HepG2 (cell line): ENCODE results near the gene TTC28. TPM values are rescaled to one million over a fixed set of nuclear protein-coding genes. Genes with fewer than 3 reads are reported as not detected.

Source experiments
- ATAC-seq: fragments of 200-7000 bp; cut with Tn5 transposase; 3 replicates; pipeline ENCODE4 v1.9.1; 2020; ENCODE audit warnings: mild to moderate bottlenecking, moderate library complexity
- BruUV-seq: library from RNA; stranded (reverse); fragments of 400-500 nt; replicated peaks from 2 replicates; lab custom pipeline; 2021; lab: Mats Ljungman, UMichigan
- CTCF ChIA-PET: fragments of 300-600 bp; formaldehyde crosslinking; extraction: SDS; loops from one replicate; lab custom pipeline; 2021; ENCODE audit warnings: low total read pairs, inconsistent platforms, low intra/inter-chr PET ratio; lab: Yijun Ruan, JAX
- POLR2A ChIA-PET: fragments of 350-600 bp; sonication (Branson Sonifier 250); formaldehyde crosslinking; loops from one replicate; lab custom pipeline; 2020; ENCODE audit warnings: antibody characterized with exemption, inconsistent platforms; lab: Yijun Ruan, JAX
- DNase-seq: peaks from one replicate; pipeline ENCODE4 v3.0.0-alpha.2; 2015; ENCODE audit warnings: low spot score
- FAIRE-seq: peaks from 3 replicates; lab custom pipeline; 2011; peaks lifted over from hg19 to GRCh38; lab: Jason Lieb, UNC
- H2AFZ ChIP-seq: one replicate; pipeline ENCODE4 v1.6.1; 2011; ENCODE audit warnings: low read length, inconsistent platforms
- H3K27ac ChIP-seq: fragments of 300-600 bp; 3 replicates; pipeline ENCODE4 v1.8.0; 2011; ENCODE audit warnings: mixed run types, mild to moderate bottlenecking, mixed read lengths, low read length, inconsistent platforms; ENCODE audit not compliant: insufficient read depth; ENCODE audit errors: extremely low read length
- H3K27me3 ChIP-seq, 2 experiments: fragments of 200-600 bp in 1 of 2; 2 replicates in 1 of 2; 3 replicates in 1 of 2; pipeline versions ENCODE4 v1.6.0 to v1.8.0; 2011; ENCODE audit warnings: low read length in 2 of 2, mild to moderate bottlenecking in 2 of 2, moderate library complexity in 2 of 2, inconsistent platforms in 1 of 2; ENCODE audit not compliant: insufficient read depth in 2 of 2, control insufficient read depth in 1 of 2
- H3K36me3 ChIP-seq, 2 experiments: fragments of 200-600 bp in 1 of 2; replicated peaks in 1 of 2; 2 replicates in 1 of 2; 3 replicates in 1 of 2; pipeline versions ENCODE4 v1.5.1 to v1.8.0; 2011; ENCODE audit warnings: low read length in 2 of 2, inconsistent platforms in 1 of 2; ENCODE audit not compliant: insufficient read depth in 2 of 2, control insufficient read depth in 1 of 2
- H3K4me1 ChIP-seq: 2 replicates; pipeline ENCODE4 v1.5.1; 2012; ENCODE audit warnings: low read length, inconsistent platforms; ENCODE audit not compliant: insufficient read depth
- H3K4me2 ChIP-seq: 2 replicates; pipeline ENCODE4 v1.6.0; 2011; ENCODE audit warnings: low read depth, low read length, inconsistent platforms
- H3K4me3 ChIP-seq, 3 experiments: fragments of 200-600 bp in 1 of 3; sonication (generic), shearing (Covaris generic) in 1 of 3; replicated peaks in 1 of 3; 2 replicates each; pipeline ENCODE4 v1.5.1; 2011 to 2016; ENCODE audit warnings: low read length in 3 of 3, inconsistent platforms in 2 of 3, low read depth in 2 of 3, mild to moderate bottlenecking in 2 of 3, control low read depth in 1 of 3, mixed read lengths in 1 of 3; ENCODE audit not compliant: insufficient read depth in 1 of 3
- H3K79me2 ChIP-seq: one replicate; pipeline ENCODE4 v1.6.1; 2011; ENCODE audit warnings: low read length, inconsistent platforms; ENCODE audit not compliant: insufficient read depth
- H3K9ac ChIP-seq: 2 replicates; pipeline ENCODE4 v1.6.0; 2011; ENCODE audit warnings: mild to moderate bottlenecking, low read depth, low read length, inconsistent platforms; ENCODE audit not compliant: insufficient read depth
- H3K9me3 ChIP-seq: 2 replicates; pipeline ENCODE4 v1.5.1; 2012; ENCODE audit warnings: mild to moderate bottlenecking, low read length
- H4K20me1 ChIP-seq: 2 replicates; pipeline ENCODE4 v1.6.0; 2011; ENCODE audit warnings: inconsistent platforms, mild to moderate bottlenecking, low read length, moderate library complexity; ENCODE audit not compliant: insufficient read depth
- DR1 ChIP-seq: sonication (generic); formaldehyde crosslinking; IDR thresholded peaks from 2 replicates; pipeline ENCODE4 v1.8.0; 2021; ENCODE audit warnings: mild to moderate bottlenecking, missing genetic modification reagents, inconsistent platforms
- KDM5A ChIP-seq: fragments of 200-600 bp; sonication (generic); IDR thresholded peaks from 2 replicates; pipeline ENCODE4 v1.7.0; 2018; ENCODE audit warnings: antibody characterized with exemption, mild to moderate bottlenecking, low read length, borderline replicate concordance
- MAFG ChIP-seq: sonication (generic); formaldehyde crosslinking; IDR thresholded peaks from 2 replicates; pipeline ENCODE4 v1.5.1; 2020; ENCODE audit warnings: mild to moderate bottlenecking, missing genetic modification reagents
- NR1H2 ChIP-seq: sonication (generic); formaldehyde crosslinking; IDR thresholded peaks from 2 replicates; pipeline ENCODE4 v1.8.1; 2022; ENCODE audit warnings: low read depth, missing genetic modification reagents, borderline replicate concordance
- SMC3 ChIP-seq: IDR thresholded peaks from 2 replicates; pipeline ENCODE4 v1.6.1; 2011; ENCODE audit warnings: low read length, improper control_type of control experiment
- SYNCRIP ChIP-seq: fragments of 200-400 bp; formaldehyde crosslinking; IDR thresholded peaks from 2 replicates; pipeline ENCODE4 v1.6.1; 2018; ENCODE audit warnings: mild to moderate bottlenecking, low read depth, low read length; ENCODE audit not compliant: insufficient read depth
- TBL1XR1 ChIP-seq: fragments of 150-350 bp; IDR thresholded peaks from 2 replicates; pipeline ENCODE4 v1.6.1; 2014; ENCODE audit warnings: borderline replicate concordance, low read length; ENCODE audit not compliant: partially characterized antibody
- TMF1 ChIP-seq: sonication (generic); formaldehyde crosslinking; IDR thresholded peaks from 2 replicates; pipeline ENCODE4 v1.8.1; 2022; ENCODE audit warnings: low read depth, missing genetic modification reagents
- ZNF296 ChIP-seq: sonication (generic); formaldehyde crosslinking; conservative IDR thresholded peaks from 2 replicates; pipeline ENCODE4 v1.5.0; 2020; ENCODE audit warnings: mild to moderate bottlenecking, missing genetic modification reagents
- ZNF792 ChIP-seq: IDR thresholded peaks from 2 replicates; pipeline ENCODE4 v1.6.1; 2016
- WGBS: methylation state at CpG from one replicate; pipeline ENCODE4 v1.1.6; 2017; ENCODE audit warnings: low lambda C conversion rate; 5-methylcytosine and 5-hydroxymethylcytosine counted together
- in situ Hi-C: cut with HindIII; loops from 2 replicates; pipeline ENCODE4 v1.10.0; 2017; ENCODE audit warnings: low pct_unique_long_range_greater_than_20kb; ENCODE audit not compliant: extremely low pct_ligation_motif_present
- intact Hi-C: fragments of 100-400 bp; cut with micrococcal nuclease; formaldehyde crosslinking; loops from one replicate; pipeline ENCODE4 v1.10.0; 2022; ENCODE audit not compliant: unreplicated experiment
- polyA plus RNA-seq, 8 experiments: library from polyadenylated mRNA; depleted of rRNA in 3 of 8; stranded (reverse) in 7 of 8; unstranded in 1 of 8; fragments of >200 nt; fragmentation: Illumina TruSeq in 4 of 8; extraction: Trizol in 4 of 8; gene quantifications; 2 replicates each; pipeline versions ENCODE4 v1.2.1 to v1.2.3, GENCODE V29; 2011 to 2016; ENCODE audit warnings: low read depth in 4 of 8, missing spikeins in 1 of 8, mixed read lengths in 1 of 8; ENCODE audit not compliant: insufficient read depth in 1 of 8
- total RNA-seq, 5 experiments: library from RNA; depleted of rRNA; stranded (reverse); fragments of >200 nt; fragmentation: Illumina TruSeq; extraction: Trizol; gene quantifications; 2 replicates each; pipeline ENCODE4 v1.2.3, GENCODE V29; 2016; ENCODE audit warnings: low read depth in 1 of 5
- TF ChIP-seq, protein P1 (sequence below): sonication (generic); formaldehyde crosslinking; conservative IDR thresholded peaks from 2 replicates; pipeline ENCODE4 v1.4.0; 2020; ENCODE audit warnings: missing genetic modification reagents
- TF ChIP-seq, protein P2 (sequence below): sonication (generic); formaldehyde crosslinking; IDR thresholded peaks from 2 replicates; pipeline ENCODE4 v1.5.0; 2020; ENCODE audit warnings: mild to moderate bottlenecking, missing genetic modification reagents
- TF ChIP-seq, protein P3 (sequence below): sonication (generic); formaldehyde crosslinking; IDR thresholded peaks from 2 replicates; pipeline ENCODE4 v1.5.0; 2020; ENCODE audit warnings: mild to moderate bottlenecking, missing genetic modification reagents
- TF ChIP-seq, protein P4 (sequence below): sonication (generic); formaldehyde crosslinking; IDR thresholded peaks from 2 replicates; pipeline ENCODE4 v1.4.0; 2020; ENCODE audit warnings: mild to moderate bottlenecking, missing genetic modification reagents, borderline replicate concordance

The TTC28 gene
- total and polyA plus RNA-seq, 2 of the 13 experiments (the other 11 are each of a cell fraction or from before 2014, with no cell fraction given) = 4.2 to 13.1 TPM

DNA sequence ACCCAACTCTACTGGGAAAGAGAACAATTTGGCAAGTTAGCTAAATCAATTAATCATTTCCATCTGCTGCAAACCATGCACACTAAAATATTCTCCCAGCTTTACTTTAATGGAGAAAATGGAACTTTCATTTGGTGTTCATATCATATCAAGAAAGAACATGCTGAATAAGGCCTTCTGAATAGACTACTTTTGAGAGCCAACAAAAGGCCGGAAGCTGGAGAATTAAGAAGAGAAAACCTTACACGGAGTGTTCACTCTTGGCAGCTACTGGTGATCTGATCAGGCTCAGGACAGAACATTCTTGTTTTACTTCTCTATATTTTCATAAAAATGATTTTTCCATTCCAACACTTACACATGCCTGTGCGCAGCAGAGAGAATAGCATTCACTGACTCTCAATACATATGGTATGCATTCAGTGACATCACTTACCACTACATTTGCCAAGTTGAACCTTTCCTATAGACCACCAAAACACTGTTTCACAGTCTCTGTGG, 165.3 kb downstream of the TTC28 start:
- Histone ChIP-seq H2AFZ (no peak overlapping the region), H3K9me3 (no peaks in the 10 kb centered on the region), H3K9ac (no peak overlapping the region), H4K20me1 (no peaks in the 10 kb centered on the region), H3K79me2 (no peaks in the 10 kb centered on the region), H3K36me3 (no peaks in the 10 kb centered on the region), H3K27ac (no peak overlapping the region), H3K27me3 (no peaks in the 10 kb centered on the region), H3K4me1 (no peaks in the 10 kb centered on the region), H3K4me2 (no peak overlapping the region), H3K4me3 (no peak overlapping the region)
- ChIA-PET POLR2A (no interaction called here), CTCF (no interaction called here)
- FAIRE-seq (no peak), ATAC-seq (no peak), DNase-seq (no peak)
- intact Hi-C loops = no loop called here
- no TSS peak for BruUV-seq
- in situ Hi-C loops = no loop called here
- 97% methylated on average over 3 of the region's 3 CpGs for WGBS
- TF ChIP-seq KDM5A = no peak
- TF ChIP-seq SYNCRIP = no peak
- no peak for TF ChIP-seq ZNF296 (CRISPR knock-in tag)
- TF ChIP-seq SMC3 = no peak
- TF ChIP-seq, protein P1, sequence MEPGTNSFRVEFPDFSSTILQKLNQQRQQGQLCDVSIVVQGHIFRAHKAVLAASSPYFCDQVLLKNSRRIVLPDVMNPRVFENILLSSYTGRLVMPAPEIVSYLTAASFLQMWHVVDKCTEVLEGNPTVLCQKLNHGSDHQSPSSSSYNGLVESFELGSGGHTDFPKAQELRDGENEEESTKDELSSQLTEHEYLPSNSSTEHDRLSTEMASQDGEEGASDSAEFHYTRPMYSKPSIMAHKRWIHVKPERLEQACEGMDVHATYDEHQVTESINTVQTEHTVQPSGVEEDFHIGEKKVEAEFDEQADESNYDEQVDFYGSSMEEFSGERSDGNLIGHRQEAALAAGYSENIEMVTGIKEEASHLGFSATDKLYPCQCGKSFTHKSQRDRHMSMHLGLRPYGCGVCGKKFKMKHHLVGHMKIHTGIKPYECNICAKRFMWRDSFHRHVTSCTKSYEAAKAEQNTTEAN = no peak
- TF ChIP-seq, protein P2, sequence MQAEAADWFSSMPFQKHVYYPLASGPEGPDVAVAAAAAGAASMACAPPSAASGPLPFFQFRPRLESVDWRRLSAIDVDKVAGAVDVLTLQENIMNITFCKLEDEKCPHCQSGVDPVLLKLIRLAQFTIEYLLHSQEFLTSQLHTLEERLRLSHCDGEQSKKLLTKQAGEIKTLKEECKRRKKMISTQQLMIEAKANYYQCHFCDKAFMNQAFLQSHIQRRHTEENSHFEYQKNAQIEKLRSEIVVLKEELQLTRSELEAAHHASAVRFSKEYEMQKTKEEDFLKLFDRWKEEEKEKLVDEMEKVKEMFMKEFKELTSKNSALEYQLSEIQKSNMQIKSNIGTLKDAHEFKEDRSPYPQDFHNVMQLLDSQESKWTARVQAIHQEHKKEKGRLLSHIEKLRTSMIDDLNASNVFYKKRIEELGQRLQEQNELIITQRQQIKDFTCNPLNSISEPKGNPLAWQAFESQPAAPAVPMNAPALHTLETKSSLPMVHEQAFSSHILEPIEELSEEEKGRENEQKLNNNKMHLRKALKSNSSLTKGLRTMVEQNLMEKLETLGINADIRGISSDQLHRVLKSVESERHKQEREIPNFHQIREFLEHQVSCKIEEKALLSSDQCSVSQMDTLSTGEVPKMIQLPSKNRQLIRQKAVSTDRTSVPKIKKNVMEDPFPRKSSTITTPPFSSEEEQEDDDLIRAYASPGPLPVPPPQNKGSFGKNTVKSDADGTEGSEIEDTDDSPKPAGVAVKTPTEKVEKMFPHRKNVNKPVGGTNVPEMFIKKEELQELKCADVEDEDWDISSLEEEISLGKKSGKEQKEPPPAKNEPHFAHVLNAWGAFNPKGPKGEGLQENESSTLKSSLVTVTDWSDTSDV (CRISPR knock-in tag) = no peak
- no peak for TF ChIP-seq DR1 (CRISPR knock-in tag)
- no peak for TF ChIP-seq NR1H2 (CRISPR knock-in tag)
- TF ChIP-seq ZNF792 (CRISPR knock-in tag) = no peak
- TF ChIP-seq, protein P3, sequence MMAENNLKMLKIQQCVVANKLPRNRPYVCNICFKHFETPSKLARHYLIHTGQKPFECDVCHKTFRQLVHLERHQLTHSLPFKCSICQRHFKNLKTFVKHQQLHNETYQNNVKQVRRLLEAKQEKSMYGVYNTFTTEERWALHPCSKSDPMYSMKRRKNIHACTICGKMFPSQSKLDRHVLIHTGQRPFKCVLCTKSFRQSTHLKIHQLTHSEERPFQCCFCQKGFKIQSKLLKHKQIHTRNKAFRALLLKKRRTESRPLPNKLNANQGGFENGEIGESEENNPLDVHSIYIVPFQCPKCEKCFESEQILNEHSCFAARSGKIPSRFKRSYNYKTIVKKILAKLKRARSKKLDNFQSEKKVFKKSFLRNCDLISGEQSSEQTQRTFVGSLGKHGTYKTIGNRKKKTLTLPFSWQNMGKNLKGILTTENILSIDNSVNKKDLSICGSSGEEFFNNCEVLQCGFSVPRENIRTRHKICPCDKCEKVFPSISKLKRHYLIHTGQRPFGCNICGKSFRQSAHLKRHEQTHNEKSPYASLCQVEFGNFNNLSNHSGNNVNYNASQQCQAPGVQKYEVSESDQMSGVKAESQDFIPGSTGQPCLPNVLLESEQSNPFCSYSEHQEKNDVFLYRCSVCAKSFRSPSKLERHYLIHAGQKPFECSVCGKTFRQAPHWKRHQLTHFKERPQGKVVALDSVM (CRISPR knock-in tag) = no peak
- no peak for TF ChIP-seq TBL1XR1
- no peak for TF ChIP-seq TMF1 (CRISPR knock-in tag)
- TF ChIP-seq, protein P4, sequence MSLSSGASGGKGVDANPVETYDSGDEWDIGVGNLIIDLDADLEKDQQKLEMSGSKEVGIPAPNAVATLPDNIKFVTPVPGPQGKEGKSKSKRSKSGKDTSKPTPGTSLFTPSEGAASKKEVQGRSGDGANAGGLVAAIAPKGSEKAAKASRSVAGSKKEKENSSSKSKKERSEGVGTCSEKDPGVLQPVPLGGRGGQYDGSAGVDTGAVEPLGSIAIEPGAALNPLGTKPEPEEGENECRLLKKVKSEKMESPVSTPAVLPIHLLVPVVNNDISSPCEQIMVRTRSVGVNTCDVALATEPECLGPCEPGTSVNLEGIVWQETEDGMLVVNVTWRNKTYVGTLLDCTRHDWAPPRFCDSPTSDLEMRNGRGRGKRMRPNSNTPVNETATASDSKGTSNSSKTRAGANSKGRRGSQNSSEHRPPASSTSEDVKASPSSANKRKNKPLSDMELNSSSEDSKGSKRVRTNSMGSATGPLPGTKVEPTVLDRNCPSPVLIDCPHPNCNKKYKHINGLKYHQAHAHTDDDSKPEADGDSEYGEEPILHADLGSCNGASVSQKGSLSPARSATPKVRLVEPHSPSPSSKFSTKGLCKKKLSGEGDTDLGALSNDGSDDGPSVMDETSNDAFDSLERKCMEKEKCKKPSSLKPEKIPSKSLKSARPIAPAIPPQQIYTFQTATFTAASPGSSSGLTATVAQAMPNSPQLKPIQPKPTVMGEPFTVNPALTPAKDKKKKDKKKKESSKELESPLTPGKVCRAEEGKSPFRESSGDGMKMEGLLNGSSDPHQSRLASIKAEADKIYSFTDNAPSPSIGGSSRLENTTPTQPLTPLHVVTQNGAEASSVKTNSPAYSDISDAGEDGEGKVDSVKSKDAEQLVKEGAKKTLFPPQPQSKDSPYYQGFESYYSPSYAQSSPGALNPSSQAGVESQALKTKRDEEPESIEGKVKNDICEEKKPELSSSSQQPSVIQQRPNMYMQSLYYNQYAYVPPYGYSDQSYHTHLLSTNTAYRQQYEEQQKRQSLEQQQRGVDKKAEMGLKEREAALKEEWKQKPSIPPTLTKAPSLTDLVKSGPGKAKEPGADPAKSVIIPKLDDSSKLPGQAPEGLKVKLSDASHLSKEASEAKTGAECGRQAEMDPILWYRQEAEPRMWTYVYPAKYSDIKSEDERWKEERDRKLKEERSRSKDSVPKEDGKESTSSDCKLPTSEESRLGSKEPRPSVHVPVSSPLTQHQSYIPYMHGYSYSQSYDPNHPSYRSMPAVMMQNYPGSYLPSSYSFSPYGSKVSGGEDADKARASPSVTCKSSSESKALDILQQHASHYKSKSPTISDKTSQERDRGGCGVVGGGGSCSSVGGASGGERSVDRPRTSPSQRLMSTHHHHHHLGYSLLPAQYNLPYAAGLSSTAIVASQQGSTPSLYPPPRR (CRISPR knock-in tag) = no peak
- no peak for TF ChIP-seq MAFG
